HepG2 (cell line): ENCODE data around the gene NKPD1. TPM values are rescaled to one million over a fixed set of nuclear protein-coding genes. Genes with fewer than 3 reads are reported as not detected.

Experiments used
- ATAC-seq: fragments of 200-7000 bp; cut with Tn5 transposase; 3 replicates; pipeline ENCODE4 v1.9.1; 2020; ENCODE audit warnings: mild to moderate bottlenecking, moderate library complexity
- BruUV-seq: library from RNA; stranded (reverse); fragments of 400-500 nt; replicated peaks from 2 replicates; lab custom pipeline; 2021; lab: Mats Ljungman, UMichigan
- CTCF ChIA-PET: fragments of 300-600 bp; formaldehyde crosslinking; extraction: SDS; loops from one replicate; lab custom pipeline; 2021; ENCODE audit warnings: low total read pairs, inconsistent platforms, low intra/inter-chr PET ratio; lab: Yijun Ruan, JAX
- POLR2A ChIA-PET: fragments of 350-600 bp; sonication (Branson Sonifier 250); formaldehyde crosslinking; loops from one replicate; lab custom pipeline; 2020; ENCODE audit warnings: antibody characterized with exemption, inconsistent platforms; lab: Yijun Ruan, JAX
- DNase-seq: peaks from one replicate; pipeline ENCODE4 v3.0.0-alpha.2; 2015; ENCODE audit warnings: low spot score
- FAIRE-seq: peaks from 3 replicates; lab custom pipeline; 2011; peaks lifted over from hg19 to GRCh38; lab: Jason Lieb, UNC
- H2AFZ ChIP-seq: one replicate; pipeline ENCODE4 v1.6.1; 2011; ENCODE audit warnings: low read length, inconsistent platforms
- H3K27ac ChIP-seq: fragments of 300-600 bp; 3 replicates; pipeline ENCODE4 v1.8.0; 2011; ENCODE audit warnings: mixed run types, mild to moderate bottlenecking, mixed read lengths, low read length, inconsistent platforms; ENCODE audit not compliant: insufficient read depth; ENCODE audit errors: extremely low read length
- H3K27me3 ChIP-seq, 2 experiments: fragments of 200-600 bp in 1 of 2; 2 replicates in 1 of 2; 3 replicates in 1 of 2; pipeline versions ENCODE4 v1.6.0 to v1.8.0; 2011; ENCODE audit warnings: low read length in 2 of 2, mild to moderate bottlenecking in 2 of 2, moderate library complexity in 2 of 2, inconsistent platforms in 1 of 2; ENCODE audit not compliant: insufficient read depth in 2 of 2, control insufficient read depth in 1 of 2
- H3K36me3 ChIP-seq, 2 experiments: fragments of 200-600 bp in 1 of 2; replicated peaks in 1 of 2; 2 replicates in 1 of 2; 3 replicates in 1 of 2; pipeline versions ENCODE4 v1.5.1 to v1.8.0; 2011; ENCODE audit warnings: low read length in 2 of 2, inconsistent platforms in 1 of 2; ENCODE audit not compliant: insufficient read depth in 2 of 2, control insufficient read depth in 1 of 2
- H3K4me1 ChIP-seq: 2 replicates; pipeline ENCODE4 v1.5.1; 2012; ENCODE audit warnings: low read length, inconsistent platforms; ENCODE audit not compliant: insufficient read depth
- H3K4me2 ChIP-seq: 2 replicates; pipeline ENCODE4 v1.6.0; 2011; ENCODE audit warnings: low read depth, low read length, inconsistent platforms
- H3K4me3 ChIP-seq, 3 experiments: fragments of 200-600 bp in 1 of 3; sonication (generic), shearing (Covaris generic) in 1 of 3; replicated peaks in 1 of 3; 2 replicates each; pipeline ENCODE4 v1.5.1; 2011 to 2016; ENCODE audit warnings: low read length in 3 of 3, inconsistent platforms in 2 of 3, low read depth in 2 of 3, mild to moderate bottlenecking in 2 of 3, control low read depth in 1 of 3, mixed read lengths in 1 of 3; ENCODE audit not compliant: insufficient read depth in 1 of 3
- H3K79me2 ChIP-seq: one replicate; pipeline ENCODE4 v1.6.1; 2011; ENCODE audit warnings: low read length, inconsistent platforms; ENCODE audit not compliant: insufficient read depth
- H3K9ac ChIP-seq: 2 replicates; pipeline ENCODE4 v1.6.0; 2011; ENCODE audit warnings: mild to moderate bottlenecking, low read depth, low read length, inconsistent platforms; ENCODE audit not compliant: insufficient read depth
- H3K9me3 ChIP-seq: 2 replicates; pipeline ENCODE4 v1.5.1; 2012; ENCODE audit warnings: mild to moderate bottlenecking, low read length
- H4K20me1 ChIP-seq: 2 replicates; pipeline ENCODE4 v1.6.0; 2011; ENCODE audit warnings: inconsistent platforms, mild to moderate bottlenecking, low read length, moderate library complexity; ENCODE audit not compliant: insufficient read depth
- MATR3 ChIP-seq: sonication (generic); formaldehyde crosslinking; IDR thresholded peaks from 2 replicates; pipeline ENCODE4 v1.4.0; 2020; ENCODE audit warnings: missing genetic modification reagents
- SMAD3 ChIP-seq: sonication (generic); formaldehyde crosslinking; IDR thresholded peaks from 2 replicates; pipeline ENCODE4 v1.4.0; 2020; ENCODE audit warnings: missing genetic modification reagents
- TBX2 ChIP-seq: sonication (generic); formaldehyde crosslinking; IDR thresholded peaks from 2 replicates; pipeline ENCODE4 v1.5.0; 2020; ENCODE audit warnings: missing genetic modification reagents, mild to moderate bottlenecking, borderline replicate concordance
- ZNF350 ChIP-seq: sonication (generic); formaldehyde crosslinking; IDR thresholded peaks from 2 replicates; pipeline ENCODE4 v1.4.0; 2020; ENCODE audit warnings: mild to moderate bottlenecking, low read depth, missing genetic modification reagents, borderline replicate concordance
- WGBS: methylation state at CpG from one replicate; pipeline ENCODE4 v1.1.6; 2017; ENCODE audit warnings: low lambda C conversion rate; 5-methylcytosine and 5-hydroxymethylcytosine counted together
- in situ Hi-C: cut with HindIII; loops from 2 replicates; pipeline ENCODE4 v1.10.0; 2017; ENCODE audit warnings: low pct_unique_long_range_greater_than_20kb; ENCODE audit not compliant: extremely low pct_ligation_motif_present
- intact Hi-C: fragments of 100-400 bp; cut with micrococcal nuclease; formaldehyde crosslinking; loops from one replicate; pipeline ENCODE4 v1.10.0; 2022; ENCODE audit not compliant: unreplicated experiment
- polyA plus RNA-seq, 8 experiments: library from polyadenylated mRNA; depleted of rRNA in 3 of 8; stranded (reverse) in 7 of 8; unstranded in 1 of 8; fragments of >200 nt; fragmentation: Illumina TruSeq in 4 of 8; extraction: Trizol in 4 of 8; gene quantifications; 2 replicates each; pipeline versions ENCODE4 v1.2.1 to v1.2.3, GENCODE V29; 2011 to 2016; ENCODE audit warnings: low read depth in 4 of 8, missing spikeins in 1 of 8, mixed read lengths in 1 of 8; ENCODE audit not compliant: insufficient read depth in 1 of 8
- total RNA-seq, 5 experiments: library from RNA; depleted of rRNA; stranded (reverse); fragments of >200 nt; fragmentation: Illumina TruSeq; extraction: Trizol; gene quantifications; 2 replicates each; pipeline ENCODE4 v1.2.3, GENCODE V29; 2016; ENCODE audit warnings: low read depth in 1 of 5
- TF ChIP-seq, protein P1 (sequence below): IDR thresholded peaks from 2 replicates; pipeline ENCODE4 v1.6.1; 2016; ENCODE audit warnings: control low read depth

NKPD1 gene
- total and polyA plus RNA-seq, 2 of the 13 experiments (the other 11 are each of a cell fraction or from before 2014, with no cell fraction given) = 0.03 TPM; not detected in 1

DNA sequence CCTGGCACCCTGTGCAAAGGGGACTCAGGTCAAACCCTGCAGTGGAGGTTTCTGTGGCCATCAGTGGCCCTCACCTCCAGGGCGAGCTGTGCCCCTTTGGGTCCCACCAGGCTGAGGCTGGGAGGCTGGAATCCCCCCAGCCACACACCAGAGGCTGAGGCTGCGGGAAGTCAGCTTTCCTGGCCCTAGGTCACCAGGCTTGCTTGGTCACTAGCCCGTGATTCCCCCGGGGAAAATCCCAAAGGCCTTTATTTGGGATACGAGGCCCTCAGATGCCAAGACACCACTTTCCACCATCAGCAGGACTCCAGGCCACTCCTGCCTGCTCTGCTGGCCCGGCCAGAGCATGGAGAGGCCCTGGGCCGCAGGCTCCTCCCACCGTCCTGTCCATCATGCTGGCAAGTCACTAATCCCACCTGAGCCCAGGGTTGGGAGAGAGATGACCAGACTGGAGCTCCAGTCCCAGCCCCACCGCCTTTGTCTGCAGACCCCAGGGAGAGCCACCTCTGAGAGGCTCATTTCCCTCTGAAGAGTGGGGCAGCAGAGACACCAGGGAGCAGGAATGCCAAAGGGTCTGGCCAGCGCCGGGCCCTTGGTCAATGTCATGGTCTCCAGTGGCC, 4.7 kb downstream of the NKPD1 start:
- FAIRE-seq = no peak
- H3K36me3 ChIP-seq = no peaks in the 10 kb centered on the region
- H3K4me1 ChIP-seq = peaks cover 82% of the 10 kb centered on the region
- no peak for DNase-seq
- WGBS = 20% methylated on average over 6 of the region's 11 CpGs
- ATAC-seq = no peak
- in situ Hi-C loops = no loop called here
- peak overlapping the region; percentile 58 for H3K4me2 ChIP-seq
- 0 out of 2 replicates have a peak, but pooled peaks have one; percentile 19 for TF ChIP-seq TBX2 (CRISPR knock-in tag)
- TF ChIP-seq, protein P1, sequence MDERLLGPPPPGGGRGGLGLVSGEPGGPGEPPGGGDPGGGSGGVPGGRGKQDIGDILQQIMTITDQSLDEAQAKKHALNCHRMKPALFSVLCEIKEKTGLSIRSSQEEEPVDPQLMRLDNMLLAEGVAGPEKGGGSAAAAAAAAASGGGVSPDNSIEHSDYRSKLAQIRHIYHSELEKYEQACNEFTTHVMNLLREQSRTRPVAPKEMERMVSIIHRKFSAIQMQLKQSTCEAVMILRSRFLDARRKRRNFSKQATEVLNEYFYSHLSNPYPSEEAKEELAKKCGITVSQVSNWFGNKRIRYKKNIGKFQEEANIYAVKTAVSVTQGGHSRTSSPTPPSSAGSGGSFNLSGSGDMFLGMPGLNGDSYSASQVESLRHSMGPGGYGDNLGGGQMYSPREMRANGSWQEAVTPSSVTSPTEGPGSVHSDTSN = peak; percentile 65; the same call in 1 of the 2 replicates
- 0 out of 2 replicates have a peak, but pooled peaks have one; percentile 24 for TF ChIP-seq ZNF350 (CRISPR knock-in tag)
- no peak for TF ChIP-seq SMAD3 (CRISPR knock-in tag)
- no peak for TF ChIP-seq MATR3 (CRISPR knock-in tag)
- peaks cover 9 to 52% of the 10 kb centered on the region in 2 experiments; a peak in 4 of 5 replicates for H3K27me3 ChIP-seq
- H4K20me1 ChIP-seq = no peaks in the 10 kb centered on the region
- H3K9me3 ChIP-seq = no peaks in the 10 kb centered on the region
- no TSS peak for BruUV-seq
- ChIA-PET CTCF (no interaction called here), POLR2A (no interaction called here)
- intact Hi-C loops = no loop called here
- H3K27ac ChIP-seq = no peak overlapping the region
- H3K79me2 ChIP-seq = no peaks in the 10 kb centered on the region
- no peak overlapping the region for H2AFZ ChIP-seq
- no peak overlapping the region for H3K4me3 ChIP-seq
- no peak overlapping the region for H3K9ac ChIP-seq
